K562 (cell line): ENCODE data around the gene USF2. TPM values are rescaled to one million over a fixed set of nuclear protein-coding genes. Genes with fewer than 3 reads are reported as not detected.

Experiments used
- ASH1L ChIP-seq: fragments of 450-650 bp; IDR thresholded peaks from 2 replicates; pipeline ENCODE4 v1.6.1; 2018; ENCODE audit warnings: borderline replicate concordance, mild to moderate bottlenecking, low read depth; ENCODE audit not compliant: partially characterized antibody
- BHLHE40 ChIP-seq: IDR thresholded peaks from 2 replicates; pipeline ENCODE4 v1.6.1; 2011; ENCODE audit warnings: low read length, improper control_type of control experiment
- CEBPB ChIP-seq: fragments of 450-650 bp; IDR thresholded peaks from 2 replicates; pipeline ENCODE4 v1.6.1; 2016; ENCODE audit warnings: missing genetic modification characterization, missing compliant biosample characterization
- CREB1 ChIP-seq, 2 experiments: sonication (generic) in 1 of 2; formaldehyde crosslinking in 1 of 2; IDR thresholded peaks; 2 replicates each; pipeline versions ENCODE4 v1.6.1 to v1.8.0; 2012 to 2022; ENCODE audit warnings: inconsistent platforms in 1 of 2, mild to moderate bottlenecking in 1 of 2, missing genetic modification reagents in 1 of 2, moderate library complexity in 1 of 2
- CREM ChIP-seq: IDR thresholded peaks from 2 replicates; pipeline ENCODE4 v1.6.1; 2014; ENCODE audit warnings: antibody characterized with exemption, low read depth
- CTCF ChIP-seq, 3 experiments: IDR thresholded peaks in 2 of 3; conservative IDR thresholded peaks in 1 of 3; 2 replicates each; pipeline ENCODE4 v1.5.1; 2011 to 2012; ENCODE audit warnings: low read length in 3 of 3, mild to moderate bottlenecking in 3 of 3, control low read depth in 2 of 3, improper control_type of control experiment in 1 of 3, inconsistent platforms in 1 of 3, low read depth in 1 of 3, mixed read lengths in 1 of 3, moderate library complexity in 1 of 3; ENCODE audit not compliant: insufficient read depth in 2 of 3
- CTCFL ChIP-seq: IDR thresholded peaks from 2 replicates; pipeline ENCODE4 v1.6.1; 2011; ENCODE audit warnings: borderline replicate concordance, low read depth, mild to moderate bottlenecking, moderate library complexity, low read length; ENCODE audit not compliant: insufficient read depth, poor library complexity, severe bottlenecking
- EP300 ChIP-seq: IDR thresholded peaks from 2 replicates; pipeline ENCODE4 v1.6.1; 2012; ENCODE audit warnings: low read length, improper control_type of control experiment
- HEY1 ChIP-seq: fragments of 250-450 bp; sonication (Bioruptor Pico); IDR thresholded peaks from 2 replicates; pipeline ENCODE4 v1.5.0; 2020; ENCODE audit warnings: mild to moderate bottlenecking, moderate library complexity, borderline replicate concordance
- MAZ ChIP-seq, 2 experiments: fragments of 450-650 bp in 1 of 2; sonication (generic) in 1 of 2; formaldehyde crosslinking; IDR thresholded peaks in 1 of 2; conservative IDR thresholded peaks in 1 of 2; 2 replicates each; pipeline versions ENCODE4 v1.4.0 to v1.5.0; 2020; ENCODE audit warnings: mild to moderate bottlenecking in 1 of 2, missing genetic modification reagents in 1 of 2
- MXD1 ChIP-seq: fragments of 250-450 bp; sonication (Bioruptor Pico); IDR thresholded peaks from 2 replicates; pipeline ENCODE4 v1.8.0; 2021; ENCODE audit warnings: borderline replicate concordance, mild to moderate bottlenecking, moderate library complexity; ENCODE audit not compliant: poor library complexity, severe bottlenecking
- NKRF ChIP-seq: fragments of 450-650 bp; IDR thresholded peaks from 2 replicates; pipeline ENCODE4 v1.6.1; 2016; ENCODE audit warnings: borderline replicate concordance
- POLR2A ChIP-seq: fragments of 450-650 bp; conservative IDR thresholded peaks from 2 replicates; pipeline ENCODE4 v1.6.1; 2016
- RAD21 ChIP-seq, 2 experiments: fragments of 250-450 bp in 1 of 2; fragments of 450-650 bp in 1 of 2; sonication (Bioruptor Pico) in 1 of 2; formaldehyde crosslinking in 1 of 2; IDR thresholded peaks in 1 of 2; conservative IDR thresholded peaks in 1 of 2; 2 replicates each; pipeline versions ENCODE4 v1.4.0 to v1.8.0; 2020 to 2022; ENCODE audit warnings: mild to moderate bottlenecking in 2 of 2, moderate library complexity in 1 of 2
- RBM25 ChIP-seq: fragments of 200-400 bp; formaldehyde crosslinking; IDR thresholded peaks from 2 replicates; pipeline ENCODE4 v1.6.1; 2018; ENCODE audit warnings: low read length, low read depth, moderate library complexity; ENCODE audit not compliant: severe bottlenecking
- SIRT6 ChIP-seq: IDR thresholded peaks from one replicate; pipeline ENCODE4 v1.6.1; 2012; ENCODE audit warnings: low read depth, mild to moderate bottlenecking, control low read depth, inconsistent platforms, low read length, moderate library complexity
- SRSF3 ChIP-seq: fragments of 200-400 bp; formaldehyde crosslinking; IDR thresholded peaks from 2 replicates; pipeline ENCODE4 v1.6.1; 2016; ENCODE audit warnings: mild to moderate bottlenecking, low read length, moderate library complexity; ENCODE audit not compliant: insufficient read depth
- TBP ChIP-seq: optimal IDR thresholded peaks from 2 replicates; pipeline ENCODE3; 2011; ENCODE audit warnings: low read depth, low read length, improper control_type of control experiment
- TEAD1 ChIP-seq, 2 experiments: fragments of 450-650 bp in 1 of 2; sonication (generic) in 1 of 2; formaldehyde crosslinking; IDR thresholded peaks; 2 replicates each; pipeline versions ENCODE4 v1.4.0 to v1.8.0; 2020 to 2022; ENCODE audit warnings: mild to moderate bottlenecking in 2 of 2, missing genetic modification reagents in 1 of 2
- ZNF274 ChIP-seq: IDR thresholded peaks from 2 replicates; pipeline ENCODE4 v1.6.1; 2011; ENCODE audit warnings: low read depth, mild to moderate bottlenecking, low read length, moderate library complexity, borderline replicate concordance
- ZNF589 ChIP-seq: fragments of 200-800 bp; sonication (Bioruptor generic); IDR thresholded peaks from 2 replicates; pipeline ENCODE4 v1.6.1; 2016; ENCODE audit warnings: low read depth, missing genetic modification characterization, missing compliant biosample characterization
- polyA plus RNA-seq, 8 experiments: library from polyadenylated mRNA; depleted of rRNA in 4 of 8; stranded (reverse) in 5 of 8; unstranded in 3 of 8; fragments of >200 nt; fragmentation: Nextera tagmentation in 2 of 8; fragmentation: Illumina TruSeq in 1 of 8; extraction: Ambion mirVana in 2 of 8; extraction: Trizol in 1 of 8; gene quantifications; 2 replicates each; pipeline versions ENCODE4 v1.2.1 to v1.2.3, GENCODE V29; 2011 to 2014; ENCODE audit warnings: inconsistent platforms in 1 of 8, missing spikeins in 1 of 8
- total RNA-seq, 7 experiments: library from RNA; depleted of rRNA in 6 of 7; stranded (reverse); fragments of >200 nt in 6 of 7; fragmentation: Illumina TruSeq in 2 of 7; extraction: Trizol in 2 of 7; gene quantifications; 2 replicates each; pipeline versions ENCODE4 v1.2.1 to v1.2.3, GENCODE V29; 2011 to 2021; ENCODE audit warnings: low replicate concordance in 1 of 7

The USF2 gene
- total and polyA plus RNA-seq, 9 of the 15 experiments (the other 6 are each of a cell fraction or from before 2014, with no cell fraction given): 0.27 to 93.7 (median 58.4) TPM

DNA sequence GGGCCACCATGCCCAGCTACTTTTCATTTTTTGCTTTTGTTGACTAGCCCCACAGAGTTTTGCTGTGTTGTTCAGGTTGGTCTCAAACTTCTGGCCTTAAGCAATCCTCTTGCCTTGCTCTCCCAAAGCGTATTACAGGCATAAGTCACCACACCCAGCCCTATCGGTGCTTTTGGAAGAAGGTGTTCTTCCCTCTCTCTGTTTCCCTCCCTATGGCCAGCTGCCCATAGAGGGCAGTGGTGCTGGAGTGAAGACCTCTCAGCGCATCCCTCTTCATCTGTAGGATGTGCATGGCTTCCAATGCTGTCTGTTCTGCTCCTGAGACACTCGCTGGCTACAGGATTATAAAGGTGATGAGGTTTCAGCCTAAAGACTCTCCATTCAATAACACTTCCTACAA lies 58.9 kb downstream of the USF2 start (continued):
- TF ChIP-seq ZNF589 (CRISPR knock-in tag) (no peak), EP300 (0 out of 2 replicates have a peak, but pooled peaks have one; percentile 21), CEBPB (tag) (peak; percentile 41; the same call in 1 of the 2 replicates), NKRF (no peak), ASH1L (no peak), SIRT6 (no peak), BHLHE40 (peak; percentile 31; the same call in 1 of the 2 replicates), CREM (0 out of 2 replicates have a peak, but pooled peaks have one; percentile 25), CTCF (IDR thresholded peaks at IDR 0.05 in 2 of 3, conservative IDR thresholded peaks at IDR 0.05 in 1 of 3; ENCODE audit: insufficient read depth in 2 of 3, low read depth in 1 of 3, low read length in 3 of 3) (peak; percentile 79 to 80 (median 80)), SRSF3 (no peak), POLR2A (no peak), CTCFL (peak; percentile 34), ZNF274 (no peak), MAZ (CRISPR knock-in tag; conservative IDR thresholded peaks at IDR 0.05 in 1 of 2, IDR thresholded peaks at IDR 0.05 in 1 of 2) (peak in 1 of 2 experiments; percentile 39; a peak in 1 of 4 replicates), TBP (peak; percentile 73), RAD21 (CRISPR knock-in tag; conservative IDR thresholded peaks at IDR 0.05 in 1 of 2, IDR thresholded peaks at IDR 0.05 in 1 of 2) (peak; percentile 22 to 69; a peak in 2 of 4 replicates), HEY1 (no peak), CREB1 (IDR thresholded peaks at IDR 0.05) (no peak), CREB1 (CRISPR knock-in tag; IDR thresholded peaks at IDR 0.05) (no peak), RBM25 (no peak), TEAD1 (CRISPR knock-in tag; IDR thresholded peaks at IDR 0.05) (no peak), MXD1 (CRISPR knock-in tag) (no peak)
